IMR-90 (cell line): ENCODE results near the gene KLHL2. TPM values are rescaled to one million over a fixed set of nuclear protein-coding genes. Genes with fewer than 3 reads are reported as not detected.
"Not testable (repeated sequence)": the region's sequence is repeated elsewhere in the genome, so short reads cannot be mapped to it uniquely, and the experiment has no call there.

Source experiments
- ATAC-seq: fragments of 200-7000 bp; cut with Tn5 transposase; 2 replicates; pipeline ENCODE4 v1.9.1; 2020; ENCODE audit warnings: low read depth, mild to moderate bottlenecking, moderate library complexity
- BruUV-seq: library from RNA; stranded (reverse); fragments of 400-500 nt; replicated peaks from 2 replicates; lab custom pipeline; 2021; lab: Mats Ljungman, UMichigan
- CTCF ChIA-PET: fragments of 300-600 bp; formaldehyde crosslinking; extraction: SDS; loops from one replicate; lab custom pipeline; 2021; ENCODE audit warnings: antibody characterized with exemption; lab: Yijun Ruan, JAX
- POLR2A ChIA-PET: fragments of 300-600 bp; sonication (Branson Sonifier 250); formaldehyde crosslinking; loops from one replicate; lab custom pipeline; 2022; ENCODE audit warnings: antibody characterized with exemption; ENCODE audit not compliant: unreplicated experiment; lab: Charles Lee
- DNase-seq: peaks from one replicate; pipeline ENCODE4 v3.0.0; 2013
- H2AFZ ChIP-seq: replicated peaks from 2 replicates; pipeline ENCODE3; 2013; ENCODE audit warnings: low read length, mild to moderate bottlenecking; ENCODE audit not compliant: poor library complexity
- H2AK5ac ChIP-seq: 2 replicates; pipeline ENCODE4 v1.6.1; 2013; ENCODE audit warnings: low read depth, low read length, inconsistent platforms
- H2AK9ac ChIP-seq: replicated peaks from 2 replicates; pipeline ENCODE3; 2013; ENCODE audit warnings: mild to moderate bottlenecking, low read depth, low read length, moderate library complexity; ENCODE audit not compliant: poor library complexity
- H2BK120ac ChIP-seq: 2 replicates; pipeline ENCODE4 v1.6.1; 2013; ENCODE audit warnings: low read depth, low read length, inconsistent platforms
- H2BK15ac ChIP-seq: 3 replicates; pipeline ENCODE4 v1.6.1; 2013; ENCODE audit warnings: low read depth, low read length, inconsistent platforms
- H2BK20ac ChIP-seq: 2 replicates; pipeline ENCODE4 v1.6.1; 2013; ENCODE audit warnings: low read depth, mild to moderate bottlenecking, inconsistent platforms, low read length, moderate library complexity
- H2BK5ac ChIP-seq: 2 replicates; pipeline ENCODE4 v1.6.1; 2013; ENCODE audit warnings: mild to moderate bottlenecking, low read depth, low read length, inconsistent platforms; ENCODE audit not compliant: poor library complexity, severe bottlenecking
- H3K14ac ChIP-seq: replicated peaks from 2 replicates; pipeline ENCODE4 v1.6.1; 2013; ENCODE audit warnings: low read depth, low read length, inconsistent platforms
- H3K18ac ChIP-seq: 2 replicates; pipeline ENCODE4 v1.6.1; 2013; ENCODE audit warnings: low read depth, low read length, control low read depth
- H3K23ac ChIP-seq: 2 replicates; pipeline ENCODE4 v1.6.1; 2013; ENCODE audit warnings: low read depth, low read length, inconsistent platforms
- H3K27ac ChIP-seq: 2 replicates; pipeline ENCODE4 v1.5.1; 2013; ENCODE audit warnings: mild to moderate bottlenecking, control low read depth, low read length; ENCODE audit not compliant: insufficient read depth
- H3K27me3 ChIP-seq: 2 replicates; pipeline ENCODE4 v1.6.1; 2013; ENCODE audit warnings: low read length; ENCODE audit not compliant: control insufficient read depth, insufficient read depth
- H3K36me3 ChIP-seq: 2 replicates; pipeline ENCODE4 v1.6.1; 2013; ENCODE audit warnings: low read length, mixed read lengths; ENCODE audit not compliant: control insufficient read depth, insufficient read depth
- H3K4ac ChIP-seq: 2 replicates; pipeline ENCODE4 v1.6.1; 2013; ENCODE audit warnings: low read depth, low read length, inconsistent platforms
- H3K4me1 ChIP-seq: 2 replicates; pipeline ENCODE4 v1.6.1; 2013; ENCODE audit warnings: low read length, mixed read lengths; ENCODE audit not compliant: control insufficient read depth, insufficient read depth
- H3K4me2 ChIP-seq: 2 replicates; pipeline ENCODE4 v1.6.1; 2013; ENCODE audit warnings: low read depth, mild to moderate bottlenecking, control low read depth, low read length, moderate library complexity
- H3K4me3 ChIP-seq: 2 replicates; pipeline ENCODE4 v1.5.1; 2013; ENCODE audit warnings: low read depth, mild to moderate bottlenecking, control low read depth, low read length, moderate library complexity; ENCODE audit not compliant: insufficient read depth
- H3K56ac ChIP-seq: 2 replicates; pipeline ENCODE4 v1.6.1; 2013; ENCODE audit warnings: low read length, inconsistent platforms; ENCODE audit not compliant: insufficient read depth; ENCODE audit errors: extremely low read depth
- H3K79me1 ChIP-seq, 2 experiments: 2 replicates each; pipeline ENCODE4 v1.6.1; 2013; ENCODE audit warnings: low read length in 2 of 2, inconsistent platforms in 1 of 2, low read depth in 1 of 2
- H3K9ac ChIP-seq: 2 replicates; pipeline ENCODE4 v1.6.1; 2013; ENCODE audit warnings: low read depth, low read length, control low read depth
- H3K9me1 ChIP-seq: 2 replicates; pipeline ENCODE4 v1.6.1; 2013; ENCODE audit warnings: low read length, inconsistent platforms; ENCODE audit not compliant: insufficient read depth
- H3K9me3 ChIP-seq: 2 replicates; pipeline ENCODE4 v1.6.1; 2013; ENCODE audit warnings: low read length; ENCODE audit not compliant: control insufficient read depth, insufficient read depth
- H4K20me1 ChIP-seq: 2 replicates; pipeline ENCODE4 v1.6.1; 2013; ENCODE audit warnings: low read length, inconsistent platforms; ENCODE audit not compliant: insufficient read depth
- H4K5ac ChIP-seq: 2 replicates; pipeline ENCODE4 v1.6.1; 2013; ENCODE audit warnings: mild to moderate bottlenecking, low read depth, low read length, control low read depth
- H4K8ac ChIP-seq, 2 experiments: 2 replicates each; pipeline ENCODE4 v1.6.1; 2013; ENCODE audit warnings: low read depth in 2 of 2, low read length in 2 of 2, control low read depth in 1 of 2, inconsistent platforms in 1 of 2
- H4K91ac ChIP-seq: 2 replicates; pipeline ENCODE4 v1.6.1; 2013; ENCODE audit warnings: low read depth, low read length, inconsistent platforms; ENCODE audit not compliant: insufficient read depth
- NFE2L2 ChIP-seq: fragments of 150-350 bp; IDR thresholded peaks from 2 replicates; pipeline ENCODE4 v1.6.1; 2016; ENCODE audit warnings: low read depth, mild to moderate bottlenecking, low read length
- WGBS, 2 experiments: methylation state at CpG; one replicate each; pipeline versions ENCODE4 v1.1.5 to v1.1.7; 2013; ENCODE audit warnings: missing lambda C conversion rate in 2 of 2; ENCODE audit not compliant: insufficient read length in 1 of 2; ENCODE audit errors: extremely low coverage in 2 of 2; 5-methylcytosine and 5-hydroxymethylcytosine counted together
- dilution Hi-C: fragments of 300-500 bp; cut with HindIII; formaldehyde crosslinking; loops from one replicate; pipeline ENCODE4 v1.14.3; 2018; ENCODE audit warnings: low sequenced_read_pairs; ENCODE audit not compliant: unreplicated experiment
- in situ Hi-C: fragments of 300-500 bp; cut with MboI; formaldehyde crosslinking; loops from 3 replicates; pipeline ENCODE4 v1.14.3; 2019; ENCODE audit warnings: low sequenced_read_pairs, inconsistent platforms, mixed read lengths
- intact Hi-C: fragments of 100-400 bp; cut with micrococcal nuclease; formaldehyde crosslinking; loops from 2 replicates; pipeline ENCODE4 v1.10.0; 2022
- polyA plus RNA-seq, 3 experiments: library from polyadenylated mRNA; depleted of rRNA; stranded (reverse); fragments of >200 nt; gene quantifications; 2 replicates each; pipeline ENCODE4 v1.2.3, GENCODE V29; 2012; ENCODE audit warnings: low replicate concordance in 1 of 3
- total RNA-seq: library from RNA; depleted of rRNA; stranded (reverse); fragments of >200 nt; gene quantifications from 2 replicates; pipeline ENCODE4 v1.2.3, GENCODE V29; 2012

Gene KLHL2
- total and polyA plus RNA-seq, 2 of the 4 experiments (the other 2 are of a cell fraction) = 11.0 to 12.4 TPM

GRCh38 chr4:165254771-165255170 lies 47.4 kb downstream of the KLHL2 start:
- H3K36me3 ChIP-seq, H2BK5ac ChIP-seq, H3K9me1 ChIP-seq, H2AK5ac ChIP-seq, CTCF ChIA-PET, intact Hi-C loops, in situ Hi-C loops, H3K4ac ChIP-seq, H4K91ac ChIP-seq, H2AFZ ChIP-seq, H3K23ac ChIP-seq, H3K4me2 ChIP-seq, H2BK120ac ChIP-seq, H2AK9ac ChIP-seq, H3K79me1 ChIP-seq, H4K5ac ChIP-seq, H3K27me3 ChIP-seq, H2BK15ac ChIP-seq, H3K56ac ChIP-seq, H3K18ac ChIP-seq, H3K4me1 ChIP-seq, H4K20me1 ChIP-seq, POLR2A ChIA-PET, H3K9ac ChIP-seq, ATAC-seq, H3K9me3 ChIP-seq, H4K8ac ChIP-seq, dilution Hi-C loops, H2BK20ac ChIP-seq, BruUV-seq, H3K4me3 ChIP-seq, DNase-seq, H3K14ac ChIP-seq, H3K27ac ChIP-seq: not testable (repeated sequence)
- no CpG with 5 or more reads among the region's 3 CpGs for WGBS, 2 experiments
- 0 out of 2 replicates have a peak, but pooled peaks have one; percentile 20 for TF ChIP-seq NFE2L2

- ATAC-seq = not testable (repeated sequence)
These were observed 48.1 kb downstream of the KLHL2 start for GRCh38 chr4:165255439-165255838.

More at GRCh38 chr4:165255439-165255838, 48.1 kb downstream of the KLHL2 start:
- H3K4me1 ChIP-seq, H3K9me1 ChIP-seq, H3K27me3 ChIP-seq, CTCF ChIA-PET, H3K18ac ChIP-seq, H3K9ac ChIP-seq, H2BK120ac ChIP-seq, H3K4ac ChIP-seq, H3K79me1 ChIP-seq, H3K56ac ChIP-seq, dilution Hi-C loops, H2AFZ ChIP-seq, H3K23ac ChIP-seq, intact Hi-C loops, H4K20me1 ChIP-seq, H3K4me3 ChIP-seq, H4K5ac ChIP-seq, H3K36me3 ChIP-seq, H2AK9ac ChIP-seq, POLR2A ChIA-PET, H3K4me2 ChIP-seq, H3K27ac ChIP-seq, BruUV-seq, H4K91ac ChIP-seq, in situ Hi-C loops, H2BK5ac ChIP-seq, H3K14ac ChIP-seq, H3K9me3 ChIP-seq, H2BK15ac ChIP-seq, H4K8ac ChIP-seq, H2AK5ac ChIP-seq, H2BK20ac ChIP-seq: not testable (repeated sequence)
- peak; percentile 45 for DNase-seq
- WGBS, 2 experiments = no CpG with 5 or more reads among the region's 4 CpGs
